ENCODE data around the gene TMPRSS11D. TPM values are rescaled to one million over a fixed set of nuclear protein-coding genes. Genes with fewer than 3 reads are reported as not detected.

The TMPRSS11D gene
- total RNA-seq, 1 donor from 2014 or later: not detected

DNA sequence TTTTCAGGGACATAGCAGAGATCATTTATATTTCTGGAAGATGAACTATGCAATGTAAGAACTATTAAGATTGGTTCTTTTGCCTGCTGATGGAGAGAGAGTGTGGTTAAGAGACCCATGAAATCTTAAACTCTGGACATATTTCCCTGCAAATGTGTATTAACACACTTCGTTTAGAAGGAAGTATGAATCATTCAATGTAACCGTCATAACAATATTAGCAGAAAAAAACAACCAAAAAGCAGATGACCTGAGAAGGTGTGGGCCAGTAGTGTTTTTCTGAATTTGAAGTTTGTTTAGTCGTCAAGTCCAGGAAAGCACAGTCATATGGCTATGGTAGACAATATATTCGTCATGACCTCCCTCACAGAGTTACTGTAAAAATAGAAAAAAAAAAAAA lies 2.5 kb upstream of the TMPRSS11D start:
- intact Hi-C loops (cut with micrococcal nuclease): no loop called here

DNA sequence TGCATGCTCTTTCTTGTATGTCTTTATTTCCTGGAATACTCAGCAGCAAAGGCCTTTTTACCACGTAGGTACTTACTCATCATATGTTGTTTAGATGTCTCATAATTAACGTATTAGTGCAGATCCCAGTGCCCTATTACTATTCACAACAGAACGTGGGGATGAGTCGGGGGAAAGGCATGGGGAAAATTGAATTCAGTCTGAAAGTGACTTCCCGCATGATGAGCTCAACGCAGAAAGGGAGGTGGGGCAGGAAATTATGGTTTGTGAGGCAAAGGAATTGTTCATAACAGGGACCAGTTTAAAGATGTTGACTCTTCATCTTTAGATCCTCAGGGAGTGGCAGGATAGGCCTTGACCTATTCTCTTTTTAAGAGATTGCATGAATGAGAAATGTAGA lies 2.0 kb upstream of the TMPRSS11D start:
- intact Hi-C loops (cut with micrococcal nuclease): no loop called here

DNA sequence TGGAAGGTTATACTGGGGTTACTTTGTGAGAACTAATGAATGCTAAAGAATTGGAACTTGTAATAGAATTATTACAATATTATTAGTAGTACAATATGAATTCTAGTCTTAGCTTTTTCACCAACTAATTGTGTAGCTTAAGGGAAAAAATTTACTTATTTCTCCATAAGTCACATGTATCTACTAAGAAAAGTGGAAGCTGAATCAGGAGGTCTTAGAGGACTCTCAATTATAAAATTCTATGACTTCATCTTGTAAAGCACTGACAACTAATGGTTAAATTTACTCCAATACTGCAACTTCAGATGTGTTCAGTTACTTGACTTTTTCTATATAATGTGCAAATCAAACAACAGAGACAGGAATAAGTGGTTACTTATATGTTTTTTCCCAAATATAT lies 899 bp upstream of the TMPRSS11D start:
- intact Hi-C loops (cut with micrococcal nuclease): no loop called here

DNA sequence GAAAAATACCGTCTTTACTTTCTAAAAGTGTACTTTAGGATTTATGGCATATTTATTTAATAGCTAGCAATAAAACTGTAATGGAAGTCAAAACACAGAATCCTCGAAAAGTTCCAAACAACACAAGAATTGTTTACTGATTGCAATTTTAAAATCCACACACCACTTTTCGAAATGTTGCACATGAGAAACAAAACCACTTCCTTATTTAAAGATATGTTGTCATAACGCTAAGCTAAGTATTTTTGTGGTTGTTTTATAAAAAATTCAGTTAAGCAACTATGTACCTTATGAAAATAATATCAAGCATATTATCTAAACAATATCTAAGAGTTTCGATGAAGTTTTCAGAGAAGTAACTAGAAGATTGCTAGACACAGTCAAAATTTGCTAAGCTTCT lies 344 bp downstream of the TMPRSS11D start:
- intact Hi-C loops (cut with micrococcal nuclease): no loop called here

DNA sequence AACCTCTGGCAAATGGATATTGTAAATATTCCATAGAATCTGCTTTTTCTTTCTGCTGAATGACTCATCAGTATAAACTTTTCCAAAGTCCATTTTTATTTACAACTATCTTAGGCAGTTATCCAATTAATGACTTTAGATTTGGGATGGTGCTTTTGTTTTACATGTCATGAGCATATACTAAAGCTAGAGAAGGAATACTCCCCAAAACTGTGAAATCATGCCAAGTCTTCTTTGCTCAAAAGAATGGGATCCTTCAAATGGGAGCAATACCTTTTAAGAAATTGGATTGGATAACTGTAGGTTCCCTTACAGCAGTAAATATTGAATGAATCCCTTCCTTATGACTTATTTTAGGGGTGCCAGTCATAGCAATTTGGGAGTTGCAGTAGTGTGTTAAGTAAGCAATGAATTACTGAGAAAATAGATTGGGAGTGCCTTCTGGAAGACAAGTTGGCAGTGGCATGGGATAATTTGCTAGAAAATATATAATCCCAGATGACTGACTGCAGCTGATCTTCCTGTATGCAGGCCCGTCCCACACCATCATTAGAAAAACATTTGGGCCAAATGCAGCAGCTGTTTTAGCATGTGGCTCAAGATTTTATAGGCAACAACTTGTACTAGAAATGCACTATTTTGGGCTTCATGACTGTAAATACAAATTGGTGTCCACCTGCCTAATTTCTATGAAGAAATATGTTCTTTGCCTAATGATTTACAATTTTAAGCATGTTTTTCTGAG lies 2.8 kb downstream of the TMPRSS11D start:
- intact Hi-C loops (cut with micrococcal nuclease): no loop called here

DNA sequence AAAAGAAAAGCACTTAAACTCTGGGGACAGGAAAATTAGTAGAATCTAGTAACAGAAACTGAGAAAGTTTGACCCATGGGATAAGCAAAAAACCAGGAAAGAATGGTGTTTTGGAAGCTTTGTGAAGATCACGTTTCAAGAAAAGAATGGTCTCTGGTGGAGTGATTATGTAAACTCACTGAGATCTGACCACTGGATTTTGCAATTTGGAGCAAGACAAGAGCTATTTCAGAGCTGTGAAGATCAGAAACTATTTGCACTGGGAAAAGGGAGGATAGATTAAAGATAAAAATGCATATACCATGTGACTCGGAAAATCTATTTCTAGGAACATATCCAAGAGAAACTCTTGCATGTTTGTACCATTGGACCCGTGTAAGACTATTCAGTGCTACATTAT lies 4.3 kb downstream of the TMPRSS11D start:
- intact Hi-C loops (cut with micrococcal nuclease): no loop called here

DNA sequence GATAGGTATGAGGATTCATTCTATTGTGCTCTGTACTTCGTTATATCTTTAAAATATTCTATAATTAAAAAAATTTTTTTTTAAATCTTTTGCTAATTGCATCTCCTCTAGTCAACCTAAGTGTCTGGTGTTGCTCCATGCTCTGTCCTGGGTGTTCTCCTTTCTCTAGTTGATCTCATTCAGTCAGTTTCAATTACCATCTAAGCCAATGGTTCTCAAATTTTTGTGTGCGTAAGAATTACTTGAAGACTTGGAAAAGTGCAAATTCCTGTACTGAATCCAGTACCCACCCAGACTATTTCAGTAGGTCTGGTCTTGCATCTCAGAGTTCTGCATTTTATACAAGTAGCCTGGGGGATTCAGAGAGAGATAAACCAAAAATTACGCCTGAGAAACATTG lies 6.7 kb downstream of the TMPRSS11D start:
- intact Hi-C loops (cut with micrococcal nuclease): no loop called here

DNA sequence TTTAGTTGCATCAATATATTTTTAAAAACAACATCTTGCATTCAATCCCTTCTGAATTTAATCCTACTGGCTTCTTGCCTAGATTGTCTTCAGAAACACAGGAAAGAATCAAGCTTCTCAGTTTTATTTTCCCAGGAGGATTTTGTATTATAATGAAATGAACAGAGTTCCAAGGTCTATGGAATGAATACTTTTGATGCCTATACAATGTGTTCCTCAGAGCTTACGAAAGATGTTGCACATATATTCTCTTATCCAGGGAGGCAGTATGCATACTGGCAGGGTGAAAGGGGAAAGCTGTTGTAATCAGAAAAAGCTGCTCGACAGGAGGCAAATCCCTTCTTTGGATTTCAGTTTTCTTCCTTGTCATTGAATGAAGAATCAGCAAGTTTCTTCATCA lies 8.8 kb downstream of the TMPRSS11D start:
- intact Hi-C loops (cut with micrococcal nuclease): no loop called here

DNA sequence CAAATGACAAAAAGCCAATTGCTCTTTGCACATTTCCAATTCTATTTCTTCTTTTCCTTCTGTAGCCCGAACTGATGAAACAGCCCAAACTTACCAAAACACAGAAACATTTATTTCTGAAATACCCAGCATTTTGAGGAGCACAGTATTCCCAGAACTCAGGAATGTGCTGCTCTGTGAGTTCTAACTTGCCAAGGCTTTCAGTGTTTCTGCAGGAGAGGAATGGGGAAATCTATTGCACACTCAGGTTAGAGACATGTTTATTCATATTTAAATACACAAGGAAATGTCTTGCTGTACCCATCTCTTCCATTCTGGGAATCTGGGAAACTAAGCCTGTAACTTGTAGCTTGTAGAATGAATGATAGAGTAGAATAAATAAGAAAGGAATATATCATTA lies 10.7 kb downstream of the TMPRSS11D start:
- intact Hi-C loops (cut with micrococcal nuclease): no loop called here

DNA sequence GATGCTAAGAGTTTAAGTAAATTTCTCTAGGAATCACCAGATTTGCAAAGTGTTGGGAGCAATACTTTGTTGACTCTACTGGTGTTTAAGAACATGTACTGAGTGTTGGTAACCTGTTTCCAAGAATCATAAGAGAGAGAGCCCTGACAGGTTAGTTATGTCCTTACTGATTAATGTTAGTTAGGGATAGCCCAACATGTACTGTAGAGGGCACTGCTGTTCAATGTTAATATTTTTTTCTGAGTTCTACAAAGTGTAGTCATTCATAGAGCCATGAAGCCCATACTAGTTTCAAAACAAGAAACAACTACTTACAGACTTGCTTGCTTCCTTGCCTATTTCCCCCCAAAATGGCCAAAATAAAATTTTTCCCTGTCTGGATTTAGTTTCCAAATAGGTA lies 11.9 kb downstream of the TMPRSS11D start:
- intact Hi-C loops (cut with micrococcal nuclease): no loop called here

DNA sequence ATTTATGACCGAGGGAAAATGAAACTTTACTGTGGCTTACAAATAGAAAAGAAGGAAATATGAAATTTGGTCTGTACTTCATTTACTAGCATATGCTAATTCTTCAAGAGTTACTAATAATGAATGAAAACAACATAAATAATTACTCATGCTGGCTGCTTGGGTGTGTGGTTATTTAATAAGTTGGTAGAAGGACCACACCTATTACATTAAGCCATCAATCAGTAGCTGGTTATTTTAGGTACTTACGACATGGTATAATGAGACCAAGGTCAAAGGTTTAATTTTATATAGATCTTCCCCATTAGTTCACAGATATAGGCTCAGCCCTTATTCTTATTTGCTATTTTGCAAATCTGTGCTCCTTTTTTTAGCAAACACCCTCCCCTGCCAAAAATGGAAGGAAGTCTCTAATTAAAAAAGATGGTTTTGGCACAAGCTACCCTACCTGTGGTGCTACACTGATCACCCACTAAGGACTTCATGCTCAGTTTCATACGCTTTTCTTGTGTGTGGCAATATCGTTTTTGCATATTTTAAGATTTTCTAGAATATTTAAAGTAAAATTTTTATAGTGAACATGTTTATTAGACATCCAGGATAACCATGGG lies 14.1 kb downstream of the TMPRSS11D start:
- intact Hi-C loops (cut with micrococcal nuclease): no loop called here

DNA sequence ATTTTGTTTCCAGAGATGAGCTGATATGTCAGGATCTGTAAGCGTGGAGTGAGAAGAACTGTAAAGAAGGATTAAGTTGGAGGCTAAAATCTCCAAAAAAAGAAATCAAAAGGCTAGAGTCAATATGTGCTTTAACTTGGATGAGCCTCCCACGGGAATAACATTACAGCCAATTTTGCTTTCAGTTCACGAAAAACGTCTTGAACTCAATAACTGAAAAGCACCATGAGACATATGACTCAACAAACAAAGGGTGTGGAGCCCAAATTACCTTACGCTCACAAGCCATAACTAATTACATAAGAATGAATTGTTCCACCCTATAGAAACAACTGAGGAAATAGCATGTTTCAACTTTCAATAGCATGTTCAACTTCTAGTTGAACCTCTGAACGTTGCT lies 22.3 kb downstream of the TMPRSS11D start:
- intact Hi-C loops (cut with micrococcal nuclease): no loop called here

DNA sequence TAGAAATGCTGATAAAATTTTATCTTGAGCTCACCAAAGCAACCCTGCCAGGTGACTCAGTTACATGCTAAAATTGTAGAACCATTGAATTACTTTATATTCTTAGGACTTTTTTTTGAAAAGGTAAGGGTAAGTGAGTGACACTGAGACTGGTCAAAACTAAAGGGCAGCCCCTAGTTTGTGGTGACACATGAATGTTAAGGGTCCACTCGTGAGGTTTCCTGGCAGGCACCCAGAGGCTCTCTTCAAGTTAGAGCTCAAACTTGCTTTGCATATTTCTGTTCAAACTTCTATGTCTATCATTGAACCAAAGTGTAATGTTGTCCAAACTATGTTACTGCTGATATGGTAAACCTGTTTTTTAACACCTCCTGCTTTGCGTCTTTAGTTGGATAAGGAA lies 30.5 kb downstream of the TMPRSS11D start:
- intact Hi-C loops (cut with micrococcal nuclease): no loop called here

DNA sequence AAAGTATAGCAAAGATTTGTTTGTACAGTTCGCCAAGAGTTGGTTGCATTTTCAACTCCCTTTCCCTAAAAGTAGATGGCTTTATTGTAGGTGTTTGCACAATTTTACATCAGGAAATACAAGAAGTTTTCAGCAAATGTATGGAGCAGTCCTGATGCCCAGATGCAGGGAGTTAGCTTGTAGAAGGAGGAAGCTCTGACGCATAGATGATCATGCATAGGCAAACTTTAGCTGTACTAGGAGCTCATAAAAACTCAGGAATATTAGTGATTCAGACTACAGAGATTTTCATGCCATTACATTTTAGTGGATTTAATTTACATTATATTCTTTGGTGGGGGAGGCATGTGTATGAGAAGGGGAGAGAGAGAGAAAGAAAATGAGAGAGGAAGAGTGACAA lies 62.9 kb downstream of the TMPRSS11D start:
- intact Hi-C loops (cut with micrococcal nuclease): no loop called here

DNA sequence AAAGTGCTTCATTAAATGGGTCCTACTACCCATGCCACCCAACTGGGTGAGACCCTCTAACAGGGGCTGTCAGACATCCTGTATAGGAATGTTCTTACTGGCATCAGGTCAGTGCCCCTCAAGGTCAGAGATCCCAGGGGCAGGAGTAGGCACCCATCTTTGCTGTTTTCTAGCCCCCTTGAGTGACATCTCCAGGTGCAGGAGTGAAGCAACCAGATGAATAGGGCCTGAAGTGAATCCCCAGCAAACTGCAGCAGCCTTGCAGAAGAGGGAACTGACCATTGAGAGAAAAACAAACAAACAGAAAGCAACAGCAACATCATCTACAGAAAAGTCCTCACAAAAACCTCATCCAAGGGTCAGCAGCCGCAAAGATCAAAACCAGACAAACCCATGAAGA lies 73.8 kb downstream of the TMPRSS11D start:
- intact Hi-C loops (cut with micrococcal nuclease): no loop called here

DNA sequence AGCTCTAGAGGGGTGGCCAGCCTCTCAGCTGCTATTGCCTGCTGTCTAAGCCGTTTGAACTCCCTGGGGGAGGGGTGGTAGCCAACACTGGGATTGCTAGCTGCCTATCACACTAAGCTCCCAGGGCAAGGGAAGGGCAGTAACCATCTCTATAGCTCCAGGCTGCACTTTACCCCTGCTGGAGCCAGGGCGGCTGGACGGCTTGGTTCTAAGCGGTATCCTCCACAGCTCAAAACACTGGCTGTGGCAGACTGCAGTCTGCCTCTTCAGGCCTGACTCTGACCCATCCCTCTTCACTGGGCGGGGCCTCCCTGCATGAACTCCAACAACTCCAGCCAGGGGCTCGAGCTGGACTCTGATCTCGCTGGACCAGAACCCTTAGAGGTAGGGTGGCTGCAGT lies 74.3 kb downstream of the TMPRSS11D start:
- intact Hi-C loops (cut with micrococcal nuclease): no loop called here

DNA sequence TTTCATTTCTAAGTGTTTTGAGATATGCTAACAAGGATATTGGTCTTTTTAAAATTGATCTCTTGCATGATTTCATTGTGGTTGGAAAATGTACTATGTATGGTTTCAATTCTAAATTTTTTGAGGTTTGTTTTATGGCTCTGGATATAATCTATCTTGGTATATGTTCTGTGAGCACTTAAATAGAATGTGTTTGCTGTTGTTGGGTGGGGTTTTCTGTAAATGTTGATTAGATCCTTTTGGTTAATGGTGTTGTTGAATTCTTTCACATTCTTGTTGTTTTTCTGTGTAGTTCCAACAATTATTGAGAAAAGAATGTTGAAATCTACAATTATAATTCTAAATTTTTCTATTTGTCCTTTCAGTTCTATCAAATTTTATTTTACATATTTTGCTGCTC lies 87.0 kb downstream of the TMPRSS11D start:
- intact Hi-C loops (cut with micrococcal nuclease): no loop called here

DNA sequence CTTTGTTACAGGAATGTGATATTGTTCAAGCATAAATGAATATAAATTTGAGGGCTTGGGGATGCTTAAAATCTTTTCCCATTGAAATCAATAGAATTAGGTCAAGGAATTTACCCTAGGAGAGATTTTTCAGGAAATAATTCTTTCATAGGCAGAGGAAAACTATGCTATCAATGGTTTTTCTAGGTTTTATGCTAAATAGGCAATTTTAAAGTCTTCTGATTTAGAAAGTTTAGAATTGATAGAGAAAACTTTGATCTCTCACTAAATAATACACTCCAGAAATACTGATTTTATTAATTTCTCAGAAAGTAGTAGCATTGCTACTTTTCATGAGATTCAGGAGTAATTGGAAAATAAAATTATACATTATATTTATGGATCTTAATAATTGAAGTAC lies 93.1 kb downstream of the TMPRSS11D start:
- intact Hi-C loops (cut with micrococcal nuclease): no loop called here

DNA sequence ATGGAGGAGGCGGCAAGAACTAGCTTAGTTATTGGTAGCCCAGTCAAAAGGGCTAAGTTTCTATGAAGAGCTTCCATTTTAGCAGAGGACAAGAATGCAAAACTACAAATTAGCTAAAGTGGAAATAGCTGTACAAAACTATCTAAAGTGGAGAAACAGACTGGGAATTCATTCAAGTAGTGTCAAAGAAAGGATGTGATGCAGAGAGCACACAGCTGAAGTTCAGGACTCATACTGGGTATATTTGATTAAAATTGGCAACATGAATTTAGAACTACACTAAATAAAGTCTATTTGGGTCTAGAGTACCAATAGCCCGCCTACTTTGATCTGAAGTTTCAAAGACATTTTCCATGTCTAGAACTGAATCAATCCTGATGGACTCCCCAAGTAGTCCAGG lies 96.5 kb downstream of the TMPRSS11D start:
- intact Hi-C loops (cut with micrococcal nuclease): no loop called here

DNA sequence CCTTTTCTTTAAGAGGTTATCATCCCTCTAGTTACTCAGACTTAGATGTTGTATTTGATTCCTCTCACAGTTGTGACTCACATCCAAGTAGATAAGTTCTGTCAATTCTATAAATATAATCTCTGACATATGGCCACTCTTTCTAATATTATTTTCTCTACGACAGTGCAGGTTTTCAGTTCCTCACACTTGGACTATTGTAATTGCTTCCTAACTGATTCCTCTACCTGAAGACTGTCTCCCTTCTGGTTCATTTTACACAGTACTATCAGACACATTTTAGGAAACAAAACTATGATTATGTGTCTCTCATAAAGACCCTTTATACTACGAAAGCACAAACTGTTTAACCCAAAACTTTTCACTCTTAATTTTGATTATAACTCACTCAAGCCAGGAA lies 98.3 kb downstream of the TMPRSS11D start:
- intact Hi-C loops (cut with micrococcal nuclease): no loop called here

DNA sequence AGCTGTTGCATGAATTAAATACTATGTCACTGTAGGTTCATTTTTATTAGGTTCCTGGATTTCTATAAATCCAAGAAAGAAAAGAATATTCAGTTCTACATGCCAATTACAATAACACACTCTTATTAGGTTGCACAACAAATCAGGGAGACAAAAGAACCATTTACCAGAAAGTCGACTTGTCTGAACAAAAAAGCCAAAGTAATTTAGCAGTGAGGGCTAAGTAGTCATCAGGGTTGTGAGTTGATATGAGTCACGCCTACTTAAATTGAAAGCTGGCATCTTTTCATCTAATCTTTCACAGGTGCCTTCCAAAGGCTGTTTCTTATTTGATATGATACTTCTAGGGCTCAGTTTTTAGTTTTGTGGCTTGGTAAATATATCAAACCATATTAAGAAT lies 104.2 kb downstream of the TMPRSS11D start:
- intact Hi-C loops (cut with micrococcal nuclease): no loop called here

DNA sequence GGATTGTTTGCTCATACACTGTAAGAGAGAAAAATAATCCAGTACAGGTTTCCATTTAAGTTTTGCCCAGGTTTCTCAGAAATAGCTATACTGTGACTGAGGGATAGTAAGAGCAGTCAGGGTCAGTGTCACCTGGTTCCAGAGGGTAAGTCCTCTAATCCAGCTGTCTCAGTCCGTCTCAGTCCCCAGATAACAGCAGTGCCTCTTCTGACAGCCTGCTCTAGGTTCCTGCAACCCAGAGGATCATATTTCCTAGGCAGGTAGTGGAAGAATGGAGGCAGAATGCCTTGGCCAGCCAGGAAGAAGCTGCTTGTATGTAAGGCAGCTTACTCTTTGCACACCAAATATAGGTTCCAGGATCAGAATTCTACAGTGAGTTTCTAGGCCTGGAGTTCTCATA lies 107.1 kb downstream of the TMPRSS11D start:
- intact Hi-C loops (cut with micrococcal nuclease): no loop called here

All from T-helper 2 cell treated with Interferon-gamma antibody and Interleukin-4, amounts not matched to agents 100 ng/mL and 5 ng/mL, for 36 hours (primary cell).